ENCODE measurements around the gene CTTNBP2NL. TPM values are rescaled to one million over a fixed set of nuclear protein-coding genes. Genes with fewer than 3 reads are reported as not detected.
A peak's percentile ranks its signal among the peaks of the same experiment; 100 is the strongest.

The CTTNBP2NL gene
- polyA plus RNA-seq (2011; rRNA removed) (23.6 and 30.5 TPM in 2 replicates), polyA minus RNA-seq (2011; rRNA and poly(A)+ RNA removed) (46.2 and 52.6 TPM in 2 replicates)

GRCh38 chr1:112395821-112396652 is at the start of gene CTTNBP2NL:
CTTNBP2NL (plus strand) TSS chr1:112396214; CDS start chr1:112416166, 19,952 bp downstream.
- DNase-seq (ENCODE audit: low read depth, low spot score): peak; percentile 85
- peak within 1 kb of the TSS; percentile 94 for H3K27ac ChIP-seq (ENCODE audit: low read depth, low read length)
- no peaks in the 10 kb centered on the region for H3K9me3 ChIP-seq (ENCODE audit: control insufficient read depth, insufficient read depth, low read length)
- H3K4me3 ChIP-seq (ENCODE audit: low read depth, low read length): peak within 1 kb of the TSS; percentile 97
- CTCF ChIA-PET: interaction anchor here (0.6 to 4.5 kb wide), 5 partner anchors 10 to 218 kb away, joined by 3 to 46 read pairs (median 4); no protein-coding TSS in a partner anchor
- TF ChIP-seq CTCF (IDR thresholded peaks at IDR 0.05; ENCODE audit: low read depth, low read length): no peak
- H3K27me3 ChIP-seq (ENCODE audit: control insufficient read depth, insufficient read depth, low read length): no peaks in the 10 kb centered on the region
- POLR2A ChIA-PET: interaction anchor here (0.6 to 1.1 kb wide), 2 partner anchors 117 to 223 kb away, joined by 3 to 6 read pairs; partner anchors contain the start of genes CAPZA1 and ST7L

GRCh38 chr1:112346801-112347350 is 49.1 kb upstream of the CTTNBP2NL start:
- CTCF ChIA-PET: interaction anchor here (0.8 to 1.2 kb wide), 2 partner anchors 10 to 11 kb away, joined by 4 to 10 read pairs; no protein-coding TSS in a partner anchor
- H3K27me3 ChIP-seq (ENCODE audit: control insufficient read depth, insufficient read depth, low read length): peaks cover 10% of the 10 kb centered on the region
- no peak for TF ChIP-seq CTCF (IDR thresholded peaks at IDR 0.05; ENCODE audit: low read depth, low read length)

GRCh38 chr1:112356765-112357164 is 39.2 kb upstream of the CTTNBP2NL start:
- Histone ChIP-seq H3K27ac (ENCODE audit: low read depth, low read length) (no peak overlapping the region), H3K4me3 (ENCODE audit: low read depth, low read length) (no peak overlapping the region), H3K9me3 (ENCODE audit: control insufficient read depth, insufficient read depth, low read length) (no peaks in the 10 kb centered on the region), H3K27me3 (ENCODE audit: control insufficient read depth, insufficient read depth, low read length) (peaks cover 28% of the 10 kb centered on the region)
- CTCF ChIA-PET: interaction anchor here (1.0 to 7.9 kb wide), 3 partner anchors 13 to 359 kb away, joined by 3 to 181 read pairs (median 3); no protein-coding TSS in a partner anchor
- TF ChIP-seq CTCF (IDR thresholded peaks at IDR 0.05; ENCODE audit: low read depth, low read length): no peak
- POLR2A ChIA-PET: no interaction called here
- DNase-seq (ENCODE audit: low read depth, low spot score): no peak

More at GRCh38 chr1:112346801-112347350, 49.1 kb upstream of the CTTNBP2NL start:
- Histone ChIP-seq H3K9me3 (ENCODE audit: control insufficient read depth, insufficient read depth, low read length) (no peaks in the 10 kb centered on the region), H3K4me3 (ENCODE audit: low read depth, low read length) (no peak overlapping the region), H3K27ac (ENCODE audit: low read depth, low read length) (no peak overlapping the region)
- POLR2A ChIA-PET: no interaction called here
- no peak for DNase-seq (ENCODE audit: low read depth, low spot score)

- ChIA-PET POLR2A (no interaction called here), CTCF (interaction anchor here (1.0 to 7.9 kb wide), 6 partner anchors 11 to 359 kb away, joined by 3 to 181 read pairs (median 8); no protein-coding TSS in a partner anchor)
- H3K9me3 ChIP-seq (ENCODE audit: control insufficient read depth, insufficient read depth, low read length): no peaks in the 10 kb centered on the region
- no peak overlapping the region for H3K27ac ChIP-seq (ENCODE audit: low read depth, low read length)
- H3K27me3 ChIP-seq (ENCODE audit: control insufficient read depth, insufficient read depth, low read length): peaks cover 30% of the 10 kb centered on the region
- no peak for DNase-seq (ENCODE audit: low read depth, low spot score)
- TF ChIP-seq CTCF (IDR thresholded peaks at IDR 0.05; ENCODE audit: low read depth, low read length): no peak
- no peak overlapping the region for H3K4me3 ChIP-seq (ENCODE audit: low read depth, low read length)
Measured at GRCh38 chr1:112357467-112357866, 38.5 kb upstream of the CTTNBP2NL start.

All from AG04450 (cell line).